NCI-H1048 (cell line): Measurements from ENCODE around the gene KCNE3.
A peak's percentile ranks its signal among the peaks of the same experiment; 100 is the strongest.

Source experiments
- DNase-seq: peaks from one replicate; lab custom pipeline; 2025; lab: John Stamatoyannopoulos, UW

KCNE3 gene

GRCh38 chr11:74471668-74472429 lies 4.5 kb upstream of the KCNE3 start:
- no peak for DNase-seq

GRCh38 chr11:74471037-74471436 lies 3.7 kb upstream of the KCNE3 start:
- DNase-seq, result no peak

- no peak for DNase-seq
Measured at GRCh38 chr11:74470526-74470925, 3.2 kb upstream of the KCNE3 start.

- DNase-seq, result no peak
Measured at GRCh38 chr11:74468936-74469335, 1.6 kb upstream of the KCNE3 start.

GRCh38 chr11:74468521-74468920 lies 1.2 kb upstream of the KCNE3 start:
- DNase-seq, result no peak

- no peak for DNase-seq
Measured at GRCh38 chr11:74468058-74468457, 709 bp upstream of the KCNE3 start.

GRCh38 chr11:74465291-74465708 lies 2.0 kb downstream of the KCNE3 start:
- no peak for DNase-seq

GRCh38 chr11:74464746-74465145 lies 2.6 kb downstream of the KCNE3 start:
- DNase-seq, result no peak

GRCh38 chr11:74463216-74463615 lies 4.1 kb downstream of the KCNE3 start:
- DNase-seq, result no peak

GRCh38 chr11:74462631-74463030 lies 4.7 kb downstream of the KCNE3 start:
- no peak for DNase-seq

- DNase-seq, result no peak
Measured at GRCh38 chr11:74462009-74462408, 5.3 kb downstream of the KCNE3 start.

GRCh38 chr11:74460481-74461154 lies 6.7 kb downstream of the KCNE3 start:
- no peak for DNase-seq

GRCh38 chr11:74460065-74460464 lies 7.3 kb downstream of the KCNE3 start:
- DNase-seq, result no peak

- no peak for DNase-seq
Measured at GRCh38 chr11:74459584-74459983, 7.8 kb downstream of the KCNE3 start.

- no peak for DNase-seq
Measured at GRCh38 chr11:74457356-74457755, 10.0 kb downstream of the KCNE3 start.

- DNase-seq, result no peak
Measured at GRCh38 chr11:74453373-74453975, 13.9 kb downstream of the KCNE3 start.

- no peak for DNase-seq
Measured at GRCh38 chr11:74452366-74452765, 15.0 kb downstream of the KCNE3 start.

- DNase-seq, result no peak
Measured at GRCh38 chr11:74450318-74450717, 17.0 kb downstream of the KCNE3 start.

- DNase-seq, result peak; percentile 42
Measured at GRCh38 chr11:74449369-74449931, 17.9 kb downstream of the KCNE3 start.

- DNase-seq, result no peak
Measured at GRCh38 chr11:74447720-74448119, 19.6 kb downstream of the KCNE3 start.

GRCh38 chr11:74446532-74446938 lies 20.8 kb downstream of the KCNE3 start:
- no peak for DNase-seq

GRCh38 chr11:74444173-74444826 lies 23.0 kb downstream of the KCNE3 start:
- DNase-seq, result no peak
